Adrenal gland (tissue), 5 donors: ENCODE results near the gene PDCD1LG2.

ENCODE experiments used
- POLR2A ChIP-seq, 2 donors: fragments of 450-650 bp; IDR thresholded peaks; one replicate each; pipeline ENCODE4 v1.6.1; 2017; ENCODE audit warnings: antibody characterized with exemption in 2 of 2, mild to moderate bottlenecking in 2 of 2, moderate library complexity in 1 of 2
- TF ChIP-seq, protein P1 (sequence below), 6 experiments: fragments of 450-650 bp in 4 of 6; fragments of 200-600 bp in 2 of 6; sonication (generic) in 1 of 6; IDR thresholded peaks; 1 replicate in 5 of 6; 2 replicates in 1 of 6; pipeline versions ENCODE4 v1.5.1 to v1.8.0; 2016 to 2021; ENCODE audit warnings: antibody characterized with exemption in 6 of 6, mild to moderate bottlenecking in 2 of 6, moderate library complexity in 1 of 6
- donor health status: DM: no; HTN: no; CAD: no.

DNA sequence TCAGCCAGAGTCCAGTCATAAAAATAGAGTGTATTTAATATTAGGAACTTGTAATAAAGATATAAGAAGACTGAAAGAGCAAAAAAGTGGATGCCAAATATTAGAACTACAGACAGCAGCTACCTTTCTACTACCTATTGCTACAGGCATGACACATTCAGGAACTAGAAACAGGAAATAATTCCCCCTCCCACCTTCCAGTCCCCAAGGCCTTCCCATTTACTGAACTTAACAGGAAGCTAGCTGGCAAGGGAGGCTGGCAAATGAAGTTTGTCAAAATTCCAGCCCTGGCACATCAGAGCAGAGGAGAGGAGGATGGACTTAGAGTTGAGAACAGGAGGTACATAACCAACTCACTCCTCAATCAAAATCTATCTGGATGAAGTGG lies 68.4 kb downstream of the PDCD1LG2 start:
- TF ChIP-seq, protein P1, sequence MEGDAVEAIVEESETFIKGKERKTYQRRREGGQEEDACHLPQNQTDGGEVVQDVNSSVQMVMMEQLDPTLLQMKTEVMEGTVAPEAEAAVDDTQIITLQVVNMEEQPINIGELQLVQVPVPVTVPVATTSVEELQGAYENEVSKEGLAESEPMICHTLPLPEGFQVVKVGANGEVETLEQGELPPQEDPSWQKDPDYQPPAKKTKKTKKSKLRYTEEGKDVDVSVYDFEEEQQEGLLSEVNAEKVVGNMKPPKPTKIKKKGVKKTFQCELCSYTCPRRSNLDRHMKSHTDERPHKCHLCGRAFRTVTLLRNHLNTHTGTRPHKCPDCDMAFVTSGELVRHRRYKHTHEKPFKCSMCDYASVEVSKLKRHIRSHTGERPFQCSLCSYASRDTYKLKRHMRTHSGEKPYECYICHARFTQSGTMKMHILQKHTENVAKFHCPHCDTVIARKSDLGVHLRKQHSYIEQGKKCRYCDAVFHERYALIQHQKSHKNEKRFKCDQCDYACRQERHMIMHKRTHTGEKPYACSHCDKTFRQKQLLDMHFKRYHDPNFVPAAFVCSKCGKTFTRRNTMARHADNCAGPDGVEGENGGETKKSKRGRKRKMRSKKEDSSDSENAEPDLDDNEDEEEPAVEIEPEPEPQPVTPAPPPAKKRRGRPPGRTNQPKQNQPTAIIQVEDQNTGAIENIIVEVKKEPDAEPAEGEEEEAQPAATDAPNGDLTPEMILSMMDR (IDR thresholded peaks at IDR 0.05): no peak
- TF ChIP-seq POLR2A (IDR thresholded peaks at IDR 0.05): no peak
